CD4-positive, alpha-beta T cell treated with Interferon alpha-2 for 1 hour (primary cell): ENCODE data around the gene DZIP3.

Experiments
- DNase-seq, 2 donors: peaks; one replicate each; pipeline ENCODE4 v3.0.0-alpha.2; 2020 to 2022

The DZIP3 gene

DNA sequence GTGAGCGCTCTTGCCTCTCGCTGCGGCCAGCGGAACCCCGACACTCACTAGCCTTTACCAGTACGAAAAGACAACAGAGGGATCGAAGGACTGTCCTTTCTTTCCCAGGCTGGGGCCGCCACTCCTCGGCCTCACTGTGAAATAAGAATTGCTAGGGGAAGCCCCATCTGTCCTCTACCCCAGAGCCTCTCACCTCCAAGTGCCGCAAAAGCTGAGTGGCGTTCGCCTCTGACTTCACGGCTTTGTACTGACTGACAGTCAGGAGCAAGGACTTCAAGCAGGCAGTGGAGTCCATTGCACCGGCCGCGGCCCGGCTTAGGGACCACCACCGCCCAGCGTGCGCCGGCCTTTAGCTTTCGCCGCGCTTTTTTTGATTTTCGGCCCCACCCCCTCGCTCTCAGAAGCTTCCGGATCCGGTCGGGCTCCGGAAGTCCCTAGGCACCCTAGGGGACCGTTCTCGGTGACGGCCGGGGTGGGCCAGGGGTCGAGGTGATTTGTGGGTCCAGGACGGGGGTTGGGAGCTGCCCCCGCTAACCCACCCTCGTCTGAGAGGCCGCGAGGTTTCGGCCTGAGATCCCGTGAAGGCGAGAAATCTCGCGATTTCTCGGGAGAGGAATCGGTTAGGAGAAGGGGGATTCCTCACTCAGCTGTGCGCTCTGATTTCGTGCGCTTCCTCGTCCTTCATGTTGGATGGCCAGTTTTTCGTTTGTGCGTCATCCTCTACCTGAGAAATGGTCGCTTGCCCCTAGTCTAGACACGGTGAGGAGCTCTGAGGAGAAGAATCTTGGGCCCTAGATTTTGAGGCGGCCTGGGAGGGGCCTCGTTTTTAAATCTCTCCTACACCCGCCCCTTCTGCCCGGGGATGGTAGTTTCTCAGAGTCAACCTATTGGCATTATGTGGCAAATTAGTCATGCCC is at the start of gene DZIP3, which contains the start of gene CIP2A:
Gene DZIP3 (plus strand): TSS at position 642 of the 917 bp plus-strand sequence. CDS start 15,685 bp downstream, outside the sequence.
Gene CIP2A (minus strand): TSS at position 358 of the 917 bp plus-strand sequence. CDS start 63 bp downstream, at position 295.
- DNase-seq = peak; percentile 89

DNA sequence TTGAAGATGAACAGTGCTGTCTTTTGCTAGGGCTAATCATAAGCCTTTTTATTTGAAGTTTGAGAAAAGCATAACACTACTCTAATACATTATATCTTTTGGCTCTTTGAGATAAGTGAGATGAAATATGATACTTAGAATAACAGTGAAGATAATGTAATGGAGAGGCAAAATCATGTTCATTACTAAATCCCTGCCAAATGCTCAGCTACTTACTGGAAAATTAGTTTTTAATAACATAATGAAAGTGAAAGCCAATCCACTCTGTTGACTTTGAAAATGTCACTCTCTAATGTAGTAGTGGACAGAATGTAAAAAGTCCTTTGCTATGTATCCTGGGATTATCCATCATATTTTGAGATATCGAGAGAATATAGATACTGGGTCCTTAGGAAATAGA is 43.3 kb upstream of the DZIP3 start:
- peak in 1 of 2 donors; percentile 15 for DNase-seq

GRCh38 chr3:108546692-108547091 is 42.8 kb upstream of the DZIP3 start:
- no peak for DNase-seq

GRCh38 chr3:108548304-108548703 is 41.2 kb upstream of the DZIP3 start:
- DNase-seq = no peak

DNA sequence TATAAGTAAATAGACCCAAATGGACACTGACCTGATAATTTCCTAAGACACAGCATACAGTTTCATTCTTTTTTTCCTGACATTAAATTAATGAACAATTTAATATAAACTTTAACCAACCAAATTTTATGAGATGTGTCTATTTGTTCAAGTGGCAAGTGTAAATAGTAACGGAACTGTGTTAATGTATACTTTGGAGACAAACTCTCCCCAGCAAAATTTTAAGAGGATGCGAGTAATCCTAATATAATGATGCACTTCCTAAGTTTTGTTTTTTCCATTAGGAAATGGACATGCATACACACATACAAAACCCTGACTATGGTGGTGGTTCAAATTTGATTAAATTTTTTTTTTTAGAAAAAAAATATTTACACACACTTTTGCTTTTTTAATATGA is 40.6 kb upstream of the DZIP3 start:
- DNase-seq = no peak

DNA sequence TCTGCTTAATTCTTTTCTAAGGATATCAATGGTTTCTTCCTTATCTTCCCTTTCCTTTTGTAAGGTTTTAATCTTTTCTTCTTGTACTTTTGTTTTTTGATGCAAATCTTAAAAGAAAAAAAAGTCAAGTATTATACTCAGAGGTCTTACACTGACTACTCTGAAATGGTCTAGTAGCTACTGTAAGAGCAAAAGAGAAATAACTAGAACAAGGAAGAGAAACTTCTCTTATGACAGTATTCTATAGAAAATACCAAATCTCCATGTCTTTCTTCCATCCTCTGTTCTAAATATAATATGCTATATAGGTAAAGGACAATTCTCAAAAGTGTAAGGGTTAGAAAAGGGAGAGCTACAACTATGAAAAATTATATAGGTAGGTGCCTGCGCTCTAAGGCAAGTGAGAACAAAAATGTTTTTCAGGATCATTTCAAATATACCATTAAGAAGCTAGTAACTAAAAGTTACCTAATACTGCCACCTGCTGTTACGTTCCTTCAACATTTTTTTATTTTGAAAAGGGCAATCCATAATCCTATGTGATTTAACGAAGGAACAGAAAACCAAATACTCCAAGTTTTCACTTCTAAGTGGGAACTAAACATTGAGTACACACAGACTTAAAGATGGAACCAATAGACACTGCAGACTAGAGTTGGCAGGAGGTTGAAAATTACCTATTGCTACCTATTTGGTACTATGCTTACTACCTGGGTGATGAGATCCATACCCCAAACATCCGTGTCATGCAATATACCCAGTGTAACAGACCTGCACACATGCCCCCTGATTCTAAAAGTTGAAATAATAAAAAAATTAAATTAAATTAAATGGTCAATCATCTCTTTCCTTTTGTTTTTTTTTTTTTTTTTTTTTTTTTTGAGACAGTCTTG is 37.0 kb upstream of the DZIP3 start:
- DNase-seq = peak in 1 of 2 donors; percentile 63

DNA sequence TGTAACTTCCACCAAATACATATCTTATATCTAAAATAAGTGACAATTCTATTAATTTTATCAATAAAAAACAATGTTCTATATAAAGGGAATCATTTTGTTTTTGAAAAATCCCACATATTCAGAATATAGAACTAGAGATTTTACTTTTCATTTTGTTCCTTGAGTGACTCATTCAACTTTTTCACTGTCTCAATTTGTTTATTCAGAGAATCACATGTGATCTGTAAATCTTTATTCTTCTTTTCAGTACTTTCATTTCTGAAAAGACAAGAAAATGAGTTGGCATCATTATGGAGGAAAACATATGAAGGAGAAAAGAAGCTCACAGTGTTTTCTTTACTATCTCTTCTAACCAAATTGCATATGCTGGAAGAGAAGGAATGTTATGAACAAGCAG is 35.3 kb upstream of the DZIP3 start:
- no peak for DNase-seq

DNA sequence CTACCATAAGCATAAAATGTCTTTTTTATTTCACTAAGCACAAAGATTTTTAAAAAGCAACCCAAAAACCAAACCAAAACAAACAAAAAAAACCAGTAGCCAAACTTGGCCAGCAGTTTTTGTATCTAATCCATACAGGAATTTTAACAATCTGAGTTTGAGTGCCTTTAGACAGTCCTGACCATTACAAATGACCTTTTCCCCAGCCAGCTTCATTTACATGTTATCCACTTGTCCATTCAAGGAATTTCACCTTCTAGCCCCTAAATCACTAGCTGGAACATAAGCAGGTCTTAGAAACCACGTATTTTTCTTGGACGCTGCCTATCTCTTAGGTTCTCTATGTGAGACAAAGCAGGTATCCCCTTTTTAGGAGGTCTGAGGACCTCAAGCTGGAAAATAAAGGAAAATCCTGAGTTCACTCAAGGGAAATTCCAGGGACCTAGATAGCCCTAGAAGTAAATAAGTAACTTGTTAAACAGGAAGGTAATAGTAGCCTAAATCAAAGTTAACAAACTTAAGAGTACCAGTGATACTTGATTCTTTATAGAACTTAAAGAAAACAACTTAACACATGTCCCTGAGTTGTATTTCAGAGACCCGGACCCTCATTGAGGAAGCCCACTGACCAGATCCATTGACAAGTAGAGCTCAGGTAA is 34.5 kb upstream of the DZIP3 start:
- no peak for DNase-seq

DNA sequence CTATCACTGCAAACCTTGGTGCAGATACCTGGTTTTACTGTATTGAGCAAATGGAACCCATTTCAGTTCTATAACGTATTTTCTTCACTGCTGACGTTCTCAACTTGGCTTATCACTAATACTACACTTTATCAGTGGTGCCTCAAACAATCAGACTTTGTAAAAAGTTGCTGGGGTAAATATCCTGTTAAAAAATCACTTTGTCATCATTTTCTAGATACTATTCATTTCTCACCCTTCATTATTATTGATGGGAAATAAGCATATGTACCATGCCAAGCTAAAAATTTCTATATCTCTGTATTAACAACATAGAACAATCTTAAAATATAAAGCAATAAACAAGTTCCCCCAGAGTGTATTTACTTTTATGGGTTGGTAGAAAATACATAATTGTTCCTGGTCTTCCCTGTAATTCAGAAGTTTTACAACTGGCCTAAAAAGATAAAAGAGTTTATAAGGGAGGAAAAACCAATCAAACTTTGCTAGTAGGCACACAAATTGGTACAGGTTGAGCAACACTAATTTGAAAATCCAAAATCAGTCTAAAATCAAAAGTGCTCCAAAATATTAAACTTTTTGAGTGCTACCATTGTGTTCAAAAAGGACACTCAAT is 33.4 kb upstream of the DZIP3 start:
- no peak for DNase-seq

DNA sequence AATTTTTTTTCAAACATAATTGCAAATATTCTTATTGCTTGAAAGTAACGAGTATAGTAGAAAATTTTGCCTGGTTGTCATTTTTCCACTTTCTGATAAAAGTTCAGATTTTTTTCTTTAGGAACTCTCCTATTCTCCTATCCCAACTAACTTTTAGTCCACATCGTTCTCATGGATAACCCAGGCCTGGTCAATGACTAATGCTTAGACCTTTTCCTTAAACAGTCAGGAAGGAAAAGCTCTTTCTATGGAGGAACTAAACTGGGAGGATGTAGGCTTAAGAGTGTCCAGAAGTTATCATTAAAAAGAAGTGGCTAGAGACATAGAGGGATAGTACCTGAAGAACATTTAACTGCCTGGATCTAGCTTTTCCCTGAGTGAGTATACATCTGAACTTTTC is 27.0 kb upstream of the DZIP3 start:
- no peak for DNase-seq

DNA sequence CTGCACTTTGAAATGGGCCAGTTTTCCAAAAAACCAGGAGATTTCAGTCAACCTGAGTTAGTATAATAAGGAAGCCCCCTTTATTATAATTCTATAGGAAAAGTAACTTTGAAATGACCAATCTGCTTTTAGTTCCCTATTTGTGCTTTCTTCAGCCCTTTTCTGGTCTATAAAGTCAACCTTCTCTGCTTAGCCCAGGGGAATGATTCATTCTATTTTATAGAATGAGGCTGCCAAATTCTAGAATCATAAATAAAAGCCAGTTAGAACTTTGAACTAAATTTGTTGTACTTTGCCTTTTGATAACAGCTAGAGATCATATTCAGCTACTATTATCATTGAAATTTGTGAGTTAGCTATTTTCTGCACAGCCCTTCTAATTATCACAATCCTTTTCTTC is 25.0 kb upstream of the DZIP3 start:
- DNase-seq = no peak

- DNase-seq = no peak
Observed at GRCh38 chr3:108565506-108565905, 24.0 kb upstream of the DZIP3 start.

DNA sequence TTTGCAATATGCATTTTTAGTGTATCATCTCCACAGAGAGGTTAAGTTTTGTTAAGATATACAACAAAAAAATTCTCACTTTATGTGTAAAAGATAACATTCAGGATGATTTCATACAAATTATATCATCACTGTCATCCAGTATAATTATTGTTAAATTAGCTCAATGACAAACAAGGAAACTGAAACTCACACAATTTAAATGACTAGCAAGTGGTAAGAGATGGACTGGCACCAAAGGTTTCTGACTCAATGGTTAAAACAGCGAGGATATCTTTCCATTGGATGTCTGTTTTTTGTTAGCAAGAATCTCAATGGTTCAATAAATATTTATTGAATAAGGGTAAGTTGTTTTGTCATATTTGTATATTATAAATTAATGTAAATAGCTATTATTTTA is 22.9 kb upstream of the DZIP3 start:
- no peak for DNase-seq

- DNase-seq = no peak
Observed at GRCh38 chr3:108569336-108569735, 20.2 kb upstream of the DZIP3 start.

DNA sequence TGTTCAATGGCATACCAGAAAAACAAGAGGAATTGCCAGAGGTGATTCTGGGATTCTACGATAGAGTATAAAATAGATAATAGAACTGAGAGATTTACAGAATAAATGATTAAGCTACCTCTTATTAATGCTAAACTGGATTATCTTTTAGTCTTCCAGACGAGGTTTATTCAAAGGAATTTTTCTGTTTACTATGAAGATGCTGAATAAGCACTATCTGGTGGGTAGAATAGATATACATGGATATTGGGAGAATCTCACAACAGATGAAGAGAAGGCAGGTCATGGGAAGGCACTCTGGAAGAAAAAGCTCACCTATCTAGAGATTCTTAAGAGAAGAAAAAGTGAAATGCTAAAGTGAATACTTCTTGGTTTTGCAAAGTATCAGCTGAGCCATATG is 11.5 kb upstream of the DZIP3 start:
- no peak for DNase-seq

GRCh38 chr3:108588601-108589000 is 921 bp upstream of the DZIP3 start:
- peak in 1 of 2 donors; percentile 18 for DNase-seq

- no peak for DNase-seq
Observed at GRCh38 chr3:108589998-108590323, 439 bp downstream of the DZIP3 start.

- DNase-seq = peak; percentile 1 to 30
Observed at GRCh38 chr3:108590460-108590859, 938 bp downstream of the DZIP3 start.

DNA sequence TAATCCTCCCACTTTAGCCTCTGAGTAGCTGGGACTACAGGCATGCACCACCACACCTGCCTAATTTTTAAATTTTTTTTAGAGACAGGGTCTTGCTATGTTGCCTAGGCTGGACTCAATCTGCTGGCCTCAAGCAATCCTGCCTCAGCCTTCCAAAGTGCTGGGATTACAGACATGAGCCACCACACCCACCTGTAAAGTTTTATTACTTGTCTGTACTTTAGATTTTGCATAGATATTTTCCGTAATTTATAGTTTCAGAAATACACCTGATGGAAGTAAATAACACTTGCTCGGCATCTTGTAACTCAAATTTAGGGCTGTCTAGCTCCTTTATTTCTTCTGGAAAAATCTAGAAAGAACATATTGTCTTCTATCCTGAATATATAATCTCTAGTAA is 5.8 kb downstream of the DZIP3 start:
- no peak for DNase-seq

DNA sequence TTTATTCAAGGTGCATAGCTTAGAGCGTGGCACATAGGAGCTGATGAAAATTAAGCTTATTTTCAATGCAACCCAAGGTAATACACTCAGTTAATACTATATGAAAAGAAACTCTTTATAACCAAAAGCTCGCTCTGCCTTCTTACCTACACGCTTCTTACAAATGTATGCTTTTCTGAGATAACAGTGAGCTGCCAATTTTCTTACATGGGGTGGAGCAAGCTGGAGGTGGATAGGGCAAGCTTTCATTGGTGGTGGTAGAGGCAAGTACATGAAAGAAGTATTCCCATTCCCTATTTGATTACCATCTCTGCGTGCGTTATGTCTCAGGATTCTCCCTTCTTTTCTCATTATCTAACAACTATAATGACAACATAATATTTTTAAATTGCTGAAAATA is 8.9 kb downstream of the DZIP3 start:
- DNase-seq = no peak

- DNase-seq = no peak
Observed at GRCh38 chr3:108599677-108600409, 10.3 kb downstream of the DZIP3 start.
